ENCODE measurements around the gene ZNF593OS.

Gene ZNF593OS

GRCh38 chr1:26125946-26126320 is 45.7 kb downstream of the ZNF593OS start:
- DNase-seq, result no peak

DNA sequence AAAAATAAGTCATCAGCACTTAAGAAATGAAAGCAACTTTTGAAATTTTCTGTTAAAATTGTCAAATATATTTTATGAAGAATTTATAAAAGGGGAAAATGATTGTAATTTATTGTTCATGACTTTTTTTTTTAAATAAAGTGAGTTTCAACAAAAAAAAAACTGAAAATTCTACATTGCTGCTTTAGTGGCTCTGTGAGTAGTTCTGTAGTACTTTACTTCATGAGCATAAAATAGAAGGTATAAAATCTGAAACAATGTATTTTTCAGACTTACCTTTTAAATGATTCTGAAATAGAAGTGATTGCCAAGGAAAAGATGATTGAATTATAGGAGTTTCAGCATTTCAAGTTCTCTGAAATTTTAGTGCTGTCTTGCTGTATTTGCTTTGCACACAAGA is 46.2 kb downstream of the ZNF593OS start:
- no peak for DNase-seq

DNA sequence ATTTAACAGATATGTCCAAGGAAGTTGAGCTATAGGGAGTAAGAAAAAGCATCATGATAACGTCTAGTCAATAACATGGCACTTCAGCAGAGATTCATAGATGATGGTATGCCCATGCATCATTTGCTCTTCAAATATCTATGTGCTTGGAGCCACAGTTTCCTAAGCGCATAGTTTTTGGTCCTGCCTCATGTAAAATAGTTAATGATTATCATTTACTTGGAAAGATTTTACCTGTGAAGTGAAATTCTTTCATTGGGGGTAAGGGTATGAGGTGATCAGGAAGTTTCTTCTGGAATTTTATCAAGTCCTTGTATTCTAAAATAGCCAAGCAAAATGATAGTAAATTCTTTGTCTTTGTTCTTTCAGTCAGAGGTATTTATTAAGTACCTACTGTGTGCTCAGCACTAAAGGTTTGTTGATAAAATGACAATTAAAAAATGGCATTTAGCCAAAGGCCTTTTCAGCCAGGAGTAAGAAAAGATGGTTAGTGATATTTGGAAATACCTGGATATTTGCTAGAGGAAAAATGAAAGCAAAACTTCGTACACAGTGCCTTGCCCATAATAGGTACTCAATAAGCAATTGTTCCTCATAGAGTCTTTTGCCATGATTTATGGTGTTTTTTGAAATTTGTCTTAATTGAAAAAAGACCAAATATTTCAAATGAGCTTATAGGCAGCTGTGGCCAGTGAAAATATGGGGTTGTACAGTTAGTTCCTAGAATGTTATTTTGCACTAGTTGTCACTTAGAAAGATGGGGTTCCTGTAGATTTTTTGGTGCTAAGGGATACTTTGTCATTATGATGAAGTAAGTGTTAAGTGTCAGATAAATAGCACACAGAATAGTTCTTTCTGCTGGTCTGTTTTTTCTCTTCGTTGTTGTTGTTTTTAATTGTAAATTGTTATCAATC is 47.0 kb downstream of the ZNF593OS start:
- no peak for DNase-seq

DNA sequence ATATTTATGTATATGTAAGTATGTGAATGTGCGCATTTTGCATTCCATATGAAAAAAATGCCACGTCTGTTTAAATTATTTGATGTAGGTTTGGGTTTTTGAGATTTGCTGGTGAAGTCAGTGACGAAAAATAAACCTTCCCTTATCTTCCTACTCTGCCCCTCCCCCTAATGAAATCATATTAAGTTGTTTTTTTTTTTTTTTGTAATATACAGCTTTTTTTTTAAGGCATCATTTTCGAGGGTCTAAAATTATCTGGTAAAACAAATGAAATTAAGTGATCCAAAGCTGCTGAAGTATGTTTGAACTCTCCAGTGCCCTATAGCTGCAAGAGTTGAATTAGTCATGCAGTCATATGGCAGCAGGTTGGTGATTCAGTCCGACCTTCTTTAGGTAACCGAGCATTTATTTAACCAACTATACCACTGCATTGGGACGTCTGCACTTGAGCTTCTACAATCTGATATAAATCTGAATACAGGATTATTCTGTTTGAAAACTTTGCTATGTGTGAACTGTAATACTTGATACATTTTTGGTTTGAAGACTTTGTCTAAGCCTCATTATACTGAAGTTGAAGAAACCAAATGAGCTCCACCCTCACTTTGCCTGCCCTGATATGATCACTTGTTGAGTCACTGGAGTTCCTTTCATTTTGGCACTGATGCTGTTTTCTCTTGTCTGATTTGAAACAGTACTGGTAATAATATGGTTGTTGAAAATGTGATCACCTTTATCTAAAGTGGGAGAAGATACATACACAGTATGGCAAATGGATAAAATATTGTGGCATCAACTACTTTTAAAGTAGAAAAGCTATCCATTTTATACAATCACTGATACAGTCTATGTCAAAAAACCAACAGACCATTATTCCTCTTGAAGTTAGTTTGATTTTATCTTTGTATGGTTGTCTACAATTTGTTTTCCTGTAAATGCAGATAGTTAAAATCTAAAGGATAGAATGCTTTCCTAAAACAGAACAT is 48.4 kb downstream of the ZNF593OS start:
- no peak for DNase-seq

DNA sequence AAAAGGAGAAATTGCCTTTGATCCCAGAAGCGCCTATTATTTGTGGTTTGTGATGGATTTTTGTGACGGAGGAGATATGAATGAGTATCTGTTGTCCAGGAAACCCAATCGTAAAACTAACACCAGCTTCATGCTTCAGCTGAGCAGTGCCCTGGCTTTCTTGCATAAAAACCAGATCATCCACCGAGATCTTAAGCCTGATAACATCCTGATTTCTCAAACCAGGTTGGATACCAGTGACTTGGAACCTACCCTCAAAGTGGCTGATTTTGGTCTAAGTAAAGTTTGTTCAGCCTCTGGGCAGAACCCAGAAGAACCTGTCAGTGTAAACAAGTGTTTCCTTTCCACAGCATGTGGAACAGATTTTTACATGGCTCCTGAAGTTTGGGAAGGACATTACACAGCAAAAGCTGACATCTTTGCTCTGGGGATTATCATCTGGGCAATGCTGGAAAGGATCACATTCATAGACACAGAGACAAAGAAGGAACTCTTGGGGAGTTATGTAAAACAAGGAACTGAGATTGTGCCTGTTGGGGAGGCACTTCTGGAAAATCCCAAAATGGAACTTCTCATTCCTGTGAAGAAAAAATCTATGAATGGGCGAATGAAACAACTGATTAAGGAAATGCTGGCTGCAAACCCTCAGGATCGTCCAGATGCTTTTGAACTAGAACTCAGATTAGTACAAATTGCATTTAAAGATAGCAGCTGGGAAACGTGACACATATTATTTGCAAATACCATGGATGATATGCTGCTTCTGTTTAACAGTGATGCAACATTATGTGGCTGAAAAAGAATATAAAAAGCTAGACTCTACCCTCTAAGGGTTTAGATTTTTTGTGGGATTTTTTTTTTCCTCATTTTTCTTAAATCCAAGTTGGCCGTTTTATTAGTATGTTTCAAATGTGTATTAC is 49.5 kb downstream of the ZNF593OS start:
- no peak for DNase-seq

- no peak for DNase-seq
Observed at GRCh38 chr1:26119892-26120608, 51.6 kb downstream of the ZNF593OS start.
